Astrocyte (in vitro differentiated cells and primary cell): ENCODE measurements around the gene CORO7. TPM values are rescaled to one million over a fixed set of nuclear protein-coding genes. Genes with fewer than 3 reads are reported as not detected.
A peak's percentile ranks its signal among the peaks of the same experiment; 100 is the strongest.

ENCODE experiments used
- DNase-seq: peaks from one replicate; pipeline ENCODE4 v3.0.0-alpha.2; 2010; ENCODE audit warnings: low read depth
- FAIRE-seq: peaks from 2 replicates; lab custom pipeline; 2011; peaks lifted over from hg19 to GRCh38; lab: Jason Lieb, UNC
- H2AFZ ChIP-seq: 2 replicates; pipeline ENCODE4 v1.6.0; 2012; ENCODE audit warnings: low read depth, low read length, inconsistent platforms
- H3K27ac ChIP-seq: 2 replicates; pipeline ENCODE4 v1.5.1; 2011; ENCODE audit warnings: low read depth, low read length, inconsistent platforms
- H3K27me3 ChIP-seq: 2 replicates; pipeline ENCODE4 v1.6.0; 2011; ENCODE audit warnings: low read length, inconsistent platforms; ENCODE audit not compliant: insufficient read depth
- H3K36me3 ChIP-seq: 2 replicates; pipeline ENCODE4 v1.5.1; 2011; ENCODE audit warnings: low read length, inconsistent platforms; ENCODE audit not compliant: insufficient read depth
- H3K4me1 ChIP-seq: 2 replicates; pipeline ENCODE4 v1.5.1; 2011; ENCODE audit warnings: low read length, inconsistent platforms; ENCODE audit not compliant: insufficient read depth
- H3K4me2 ChIP-seq: 2 replicates; pipeline ENCODE4 v1.6.0; 2012; ENCODE audit warnings: low read length, inconsistent platforms
- H3K4me3 ChIP-seq: 2 replicates; pipeline ENCODE4 v1.5.1; 2011; ENCODE audit warnings: low read depth, mild to moderate bottlenecking, low read length, inconsistent platforms; ENCODE audit not compliant: insufficient read depth
- H3K79me2 ChIP-seq: 2 replicates; pipeline ENCODE4 v1.6.0; 2012; ENCODE audit warnings: mild to moderate bottlenecking, low read length, inconsistent platforms; ENCODE audit not compliant: insufficient read depth
- H3K9ac ChIP-seq: 2 replicates; pipeline ENCODE4 v1.6.0; 2012; ENCODE audit warnings: mild to moderate bottlenecking, low read length, inconsistent platforms
- H3K9me3 ChIP-seq: 2 replicates; pipeline ENCODE4 v1.5.1; 2012; ENCODE audit warnings: low read depth, mild to moderate bottlenecking, low read length, inconsistent platforms; ENCODE audit not compliant: insufficient read depth
- H4K20me1 ChIP-seq: 2 replicates; pipeline ENCODE4 v1.6.0; 2012; ENCODE audit warnings: low read length, inconsistent platforms; ENCODE audit not compliant: insufficient read depth
- H3K27ac Mint-ChIP-seq: one replicate; pipeline ENCODE4 v1.8.0; 2021; ENCODE audit warnings: mild to moderate bottlenecking, mixed read lengths; ENCODE audit not compliant: unreplicated experiment
- H3K27me3 Mint-ChIP-seq: one replicate; pipeline ENCODE4 v1.8.0; 2021; ENCODE audit warnings: low read depth, mixed read lengths; ENCODE audit not compliant: unreplicated experiment
- H3K36me3 Mint-ChIP-seq: one replicate; pipeline ENCODE4 v1.8.0; 2021; ENCODE audit warnings: low read depth, mixed read lengths; ENCODE audit not compliant: unreplicated experiment
- H3K4me1 Mint-ChIP-seq: one replicate; pipeline ENCODE4 v1.8.0; 2021; ENCODE audit warnings: low read depth, mixed read lengths; ENCODE audit not compliant: unreplicated experiment
- H3K4me3 Mint-ChIP-seq: one replicate; pipeline ENCODE4 v1.8.0; 2021; ENCODE audit warnings: mild to moderate bottlenecking, moderate library complexity, mixed read lengths; ENCODE audit not compliant: unreplicated experiment
- H3K9me3 Mint-ChIP-seq: one replicate; pipeline ENCODE4 v1.8.0; 2021; ENCODE audit warnings: mild to moderate bottlenecking, mixed read lengths; ENCODE audit not compliant: unreplicated experiment
- CTCF ChIP-seq: IDR thresholded peaks from 2 replicates; pipeline ENCODE4 v1.5.1; 2011; ENCODE audit warnings: low read depth, mild to moderate bottlenecking, inconsistent platforms, low read length, moderate library complexity; ENCODE audit not compliant: insufficient read depth
- EZH2 ChIP-seq: IDR thresholded peaks from 2 replicates; pipeline ENCODE4 v1.6.1; 2012; ENCODE audit warnings: mild to moderate bottlenecking, low read length, inconsistent platforms; ENCODE audit not compliant: insufficient read depth
- total RNA-seq: library from RNA; stranded (reverse); gene quantifications from 2 replicates; pipeline ENCODE4 v1.2.1, GENCODE V29; 2021

Gene CORO7
- total RNA-seq, 1 donor from 2014 or later, result 26.4 TPM

- Histone ChIP-seq H3K79me2 (peaks cover 41% of the 10 kb centered on the region), H3K4me2 (peak within 1 kb of the TSS; percentile 96), H3K27me3 (no peaks in the 10 kb centered on the region), H3K9ac (peak within 1 kb of the TSS; percentile 78), H3K4me1 (peaks cover 45% of the 10 kb centered on the region), H3K36me3 (no peaks in the 10 kb centered on the region), H3K4me3 (peak within 1 kb of the TSS; percentile 72), H4K20me1 (peaks cover 41% of the 10 kb centered on the region), H2AFZ (peak within 1 kb of the TSS; percentile 83), H3K9me3 (no peaks in the 10 kb centered on the region), H3K27ac (peak within 1 kb of the TSS; percentile 47)
- Mint-ChIP-seq H3K27me3 (no peaks in the 10 kb centered on the region), H3K36me3 (no peaks in the 10 kb centered on the region), H3K27ac (peak within 1 kb of the TSS; percentile 73), H3K4me1 (peaks cover 2% of the 10 kb centered on the region), H3K4me3 (peak within 1 kb of the TSS; percentile 91), H3K9me3 (no peaks in the 10 kb centered on the region)
- DNase-seq (peak; percentile 73), FAIRE-seq (no peak)
- TF ChIP-seq EZH2 (no peak), CTCF (no peak)
Observed at GRCh38 chr16:4315186-4316107, 100.9 kb downstream of the CORO7 start, which contains the start of gene GLIS2. Gene GLIS2, plus strand, starts transcription at chr16:4316067. Its CDS starts 16,214 bp downstream, at chr16:4332281.

- Histone ChIP-seq H3K27me3 (no peaks in the 10 kb centered on the region), H3K4me3 (peak overlapping the region; percentile 61), H4K20me1 (peaks cover 33% of the 10 kb centered on the region), H3K36me3 (no peaks in the 10 kb centered on the region), H3K4me1 (peaks cover 37% of the 10 kb centered on the region), H3K9ac (peak overlapping the region; percentile 71), H3K27ac (peak overlapping the region; percentile 47), H3K79me2 (peaks cover 33% of the 10 kb centered on the region), H3K9me3 (no peaks in the 10 kb centered on the region), H2AFZ (peak overlapping the region; percentile 83), H3K4me2 (peak overlapping the region; percentile 92)
- DNase-seq (peak; percentile 60), FAIRE-seq (no peak)
- Mint-ChIP-seq H3K9me3 (no peaks in the 10 kb centered on the region), H3K27ac (peak overlapping the region; percentile 73), H3K27me3 (no peaks in the 10 kb centered on the region), H3K4me1 (peaks cover 2% of the 10 kb centered on the region), H3K36me3 (no peaks in the 10 kb centered on the region), H3K4me3 (peak overlapping the region; percentile 91)
- TF ChIP-seq CTCF (no peak), EZH2 (no peak)
Observed at GRCh38 chr16:4314532-4315185, 101.7 kb downstream of the CORO7 start.
